Neuronal stem cell (in vitro differentiated cells): Measurements from ENCODE around the gene PERCC1.
A peak's percentile ranks its signal among the peaks of the same experiment; 100 is the strongest.

Experiments
- DNase-seq: peaks from one replicate; pipeline ENCODE4 v3.0.0-alpha.2; 2013; ENCODE audit warnings: low spot score
- H2AFZ ChIP-seq: one replicate; pipeline ENCODE4 v1.6.1; 2013; ENCODE audit warnings: mild to moderate bottlenecking, low read length, inconsistent platforms
- H2AK5ac ChIP-seq: 2 replicates; pipeline ENCODE4 v1.6.1; 2013; ENCODE audit warnings: low read depth, mild to moderate bottlenecking, inconsistent platforms, low read length, moderate library complexity, mixed read lengths
- H2BK120ac ChIP-seq: 2 replicates; pipeline ENCODE4 v1.6.1; 2013; ENCODE audit warnings: low read depth, mild to moderate bottlenecking, inconsistent platforms, low read length, moderate library complexity, mixed read lengths
- H2BK12ac ChIP-seq: one replicate; pipeline ENCODE4 v1.6.1; 2013; ENCODE audit warnings: low read length, inconsistent platforms
- H2BK15ac ChIP-seq: 2 replicates; pipeline ENCODE4 v1.6.1; 2013; ENCODE audit warnings: mild to moderate bottlenecking, low read length, inconsistent platforms, mixed read lengths
- H2BK5ac ChIP-seq: one replicate; pipeline ENCODE4 v1.6.1; 2013; ENCODE audit warnings: inconsistent platforms, mild to moderate bottlenecking, low read length, moderate library complexity
- H3K14ac ChIP-seq: one replicate; pipeline ENCODE4 v1.6.1; 2013; ENCODE audit warnings: low read length, inconsistent platforms
- H3K18ac ChIP-seq: 2 replicates; pipeline ENCODE4 v1.6.1; 2013; ENCODE audit warnings: low read length, inconsistent platforms
- H3K23ac ChIP-seq: 2 replicates; pipeline ENCODE4 v1.6.1; 2013; ENCODE audit warnings: low read depth, mild to moderate bottlenecking, mixed read lengths, low read length, inconsistent platforms; ENCODE audit not compliant: poor library complexity
- H3K27ac ChIP-seq: replicated peaks from 3 replicates; pipeline ENCODE4 v1.5.1; 2013; ENCODE audit warnings: low read length, inconsistent platforms
- H3K27me3 ChIP-seq, 3 experiments: 2 replicates each; pipeline ENCODE4 v1.6.1; 2013; ENCODE audit warnings: low read length in 3 of 3, mild to moderate bottlenecking in 2 of 3, inconsistent platforms in 1 of 3, low read depth in 1 of 3, mixed read lengths in 1 of 3, moderate library complexity in 1 of 3; ENCODE audit not compliant: control insufficient read depth in 3 of 3, insufficient read depth in 3 of 3
- H3K36me3 ChIP-seq, 2 donors: replicated peaks in 1 of 2; 2 replicates each; pipeline ENCODE4 v1.6.1; 2013; ENCODE audit warnings: low read length in 2 of 2; ENCODE audit not compliant: control insufficient read depth in 2 of 2, insufficient read depth in 2 of 2
- H3K4ac ChIP-seq: 2 replicates; pipeline ENCODE4 v1.6.1; 2013; ENCODE audit warnings: inconsistent platforms, mild to moderate bottlenecking, low read length, moderate library complexity
- H3K4me1 ChIP-seq, 2 donors: 1 replicate in 1 of 2; 2 replicates in 1 of 2; pipeline ENCODE4 v1.6.1; 2013; ENCODE audit warnings: low read length in 2 of 2, low read depth in 1 of 2; ENCODE audit not compliant: control insufficient read depth in 2 of 2, insufficient read depth in 1 of 2
- H3K4me2 ChIP-seq: one replicate; pipeline ENCODE4 v1.6.1; 2013; ENCODE audit warnings: mild to moderate bottlenecking, low read length, inconsistent platforms; ENCODE audit not compliant: insufficient read depth, poor library complexity, severe bottlenecking
- H3K4me3 ChIP-seq, 2 donors: 2 replicates each; pipeline ENCODE4 v1.5.1; 2013; ENCODE audit warnings: low read length in 2 of 2, mild to moderate bottlenecking in 2 of 2, inconsistent platforms in 1 of 2, moderate library complexity in 1 of 2
- H3K79me1 ChIP-seq: one replicate; pipeline ENCODE4 v1.6.1; 2013; ENCODE audit warnings: low read depth, mild to moderate bottlenecking, inconsistent platforms, low read length, moderate library complexity
- H3K9ac ChIP-seq: one replicate; pipeline ENCODE4 v1.6.1; 2013; ENCODE audit warnings: mild to moderate bottlenecking, low read depth, low read length, inconsistent platforms; ENCODE audit not compliant: poor library complexity
- H3K9me3 ChIP-seq, 2 donors: replicated peaks in 1 of 2; 2 replicates each; pipeline versions ENCODE3 to v1.6.1; 2013; ENCODE audit warnings: low read length in 2 of 2, mild to moderate bottlenecking in 2 of 2, inconsistent platforms in 1 of 2, low read depth in 1 of 2, mixed read lengths in 1 of 2, moderate library complexity in 1 of 2; ENCODE audit not compliant: control insufficient read depth in 2 of 2, insufficient read depth in 1 of 2
- H4K8ac ChIP-seq: one replicate; pipeline ENCODE4 v1.6.1; 2013; ENCODE audit warnings: low read depth, mild to moderate bottlenecking, inconsistent platforms, low read length, moderate library complexity
- H4K91ac ChIP-seq: one replicate; pipeline ENCODE4 v1.6.1; 2013; ENCODE audit warnings: low read length, low read depth, mild to moderate bottlenecking, inconsistent platforms; ENCODE audit not compliant: poor library complexity
- WGBS, 2 donors: extraction: QIAGEN DNeasy Blood & Tissue Kit; methylation state at CpG; one replicate each; pipeline ENCODE4 v1.1.7; 2013; ENCODE audit warnings: missing lambda C conversion rate in 2 of 2, mixed read lengths in 1 of 2; ENCODE audit not compliant: insufficient read length in 2 of 2, insufficient replicate concordance in 1 of 2; ENCODE audit errors: extremely low coverage in 2 of 2; 5-methylcytosine and 5-hydroxymethylcytosine counted together

Gene PERCC1

DNA sequence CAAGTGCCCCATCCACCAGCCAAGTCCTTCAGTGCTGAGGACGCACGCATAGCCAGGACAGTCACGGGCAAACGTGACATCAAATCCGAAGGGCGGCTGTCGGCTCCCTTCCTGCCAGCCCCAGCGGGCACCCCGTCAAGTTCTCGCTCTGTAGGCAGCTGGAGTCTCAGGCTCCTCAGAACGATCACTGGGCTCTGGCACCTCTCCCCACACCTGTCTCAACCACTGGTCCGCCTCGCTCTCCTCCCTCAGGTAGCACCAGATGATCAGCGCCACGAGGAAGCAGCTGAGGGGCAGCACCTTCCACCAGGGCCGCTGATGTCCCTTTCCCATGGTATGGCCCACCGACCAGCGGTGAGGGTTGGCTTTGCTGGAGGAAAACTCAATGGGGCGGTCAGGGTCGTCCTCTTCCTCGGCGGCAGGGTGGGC is 10.8 kb upstream of the PERCC1 start:
- Histone ChIP-seq H3K4me1 (peaks cover 3 to 6% of the 10 kb centered on the region in 2 donors), H2BK15ac (peak overlapping the region; percentile 18), H3K9ac (peak overlapping the region; percentile 94), H3K36me3 (peaks cover 0 to 3% of the 10 kb centered on the region in 2 donors), H3K79me1 (peaks cover 9% of the 10 kb centered on the region), H2BK120ac (no peak overlapping the region), H3K9me3 (peaks cover 0 to 1% of the 10 kb centered on the region in 2 donors), H4K91ac (no peak overlapping the region), H2AK5ac (peak overlapping the region; percentile 88), H3K4ac (peak overlapping the region; percentile 79), H2AFZ (peak overlapping the region; percentile 72), H3K27me3 (no peaks in the 10 kb centered on the region), H3K27ac (no peak overlapping the region), H2BK12ac (no peak overlapping the region), H3K23ac (peak overlapping the region; percentile 56), H2BK5ac (no peak overlapping the region), H3K18ac (peak overlapping the region; percentile 58), H4K8ac (peak overlapping the region; percentile 55), H3K14ac (peak overlapping the region; percentile 61), H3K4me3 (peak overlapping the region; percentile 89 to 97), H3K4me2 (peak overlapping the region; percentile 92)
- DNase-seq: no peak
- WGBS, 2 donors: no CpG with 5 or more reads among the region's 22 CpGs

- Histone ChIP-seq H3K18ac (no peak overlapping the region), H3K9me3 (peaks cover 0 to 1% of the 10 kb centered on the region in 2 donors), H2BK5ac (no peak overlapping the region), H3K27me3 (no peaks in the 10 kb centered on the region), H3K4me1 (peaks cover 3 to 6% of the 10 kb centered on the region in 2 donors), H3K4me3 (no peak overlapping the region), H2BK12ac (no peak overlapping the region), H4K8ac (no peak overlapping the region), H3K4me2 (no peak overlapping the region), H4K91ac (no peak overlapping the region), H2BK15ac (peak overlapping the region; percentile 55), H3K27ac (no peak overlapping the region), H3K14ac (no peak overlapping the region), H3K79me1 (peaks cover 9% of the 10 kb centered on the region), H3K9ac (no peak overlapping the region), H2BK120ac (no peak overlapping the region), H3K36me3 (peaks cover 0 to 3% of the 10 kb centered on the region in 2 donors), H3K4ac (no peak overlapping the region), H3K23ac (no peak overlapping the region), H2AFZ (no peak overlapping the region), H2AK5ac (peak overlapping the region; percentile 68)
- no CpG with 5 or more reads among the region's 10 CpGs for WGBS, 2 donors
- DNase-seq: no peak
Observed at GRCh38 chr16:1422076-1422475, 8.8 kb upstream of the PERCC1 start.

GRCh38 chr16:1424028-1424427 is 6.8 kb upstream of the PERCC1 start:
- no peak overlapping the region for H4K8ac ChIP-seq
- no peak overlapping the region for H3K4me3 ChIP-seq
- H3K18ac ChIP-seq: no peak overlapping the region
- H4K91ac ChIP-seq: no peak overlapping the region
- H2BK15ac ChIP-seq: peak overlapping the region; percentile 71
- H3K4ac ChIP-seq: no peak overlapping the region
- no peak overlapping the region for H3K14ac ChIP-seq
- peak overlapping the region; percentile 75 for H2AK5ac ChIP-seq
- no peak overlapping the region for H3K9ac ChIP-seq
- H2BK5ac ChIP-seq: no peak overlapping the region
- no peak overlapping the region for H3K27ac ChIP-seq
- H3K4me1 ChIP-seq: peaks cover 3 to 6% of the 10 kb centered on the region in 2 donors
- no peak overlapping the region for H2BK12ac ChIP-seq
- H3K23ac ChIP-seq: no peak overlapping the region
- H3K9me3 ChIP-seq: peaks cover 0 to 1% of the 10 kb centered on the region in 2 donors
- H3K36me3 ChIP-seq: peaks cover 0 to 3% of the 10 kb centered on the region in 2 donors
- no CpG with 5 or more reads among the region's 12 CpGs for WGBS, 2 donors
- peaks cover 12% of the 10 kb centered on the region for H3K79me1 ChIP-seq
- no peaks in the 10 kb centered on the region for H3K27me3 ChIP-seq
- H2BK120ac ChIP-seq: no peak overlapping the region
- no peak overlapping the region for H3K4me2 ChIP-seq
- H2AFZ ChIP-seq: no peak overlapping the region
- DNase-seq: no peak

GRCh38 chr16:1425616-1426370 is 5.1 kb upstream of the PERCC1 start:
- Histone ChIP-seq H3K4me1 (peaks cover 0 to 12% of the 10 kb centered on the region in 2 donors), H3K36me3 (no peaks in the 10 kb centered on the region), H3K4me2 (no peak overlapping the region), H2BK120ac (no peak overlapping the region), H3K18ac (no peak overlapping the region), H4K91ac (no peak overlapping the region), H2AFZ (no peak overlapping the region), H2BK5ac (no peak overlapping the region), H4K8ac (no peak overlapping the region), H2AK5ac (peak overlapping the region; percentile 72), H3K4me3 (no peak overlapping the region), H3K14ac (no peak overlapping the region), H3K23ac (no peak overlapping the region), H3K27ac (no peak overlapping the region), H3K27me3 (no peaks in the 10 kb centered on the region), H2BK15ac (peak overlapping the region; percentile 63), H3K9me3 (peaks cover 0 to 1% of the 10 kb centered on the region in 2 donors), H2BK12ac (no peak overlapping the region), H3K4ac (no peak overlapping the region), H3K9ac (no peak overlapping the region), H3K79me1 (peaks cover 4% of the 10 kb centered on the region)
- no peak for DNase-seq
- WGBS, 2 donors: no CpG with 5 or more reads among the region's 16 CpGs
